NCI-H2227 treated with DMSO at 0.1 percent for 48 hours (cell line): ENCODE measurements around the gene RNF223.
A peak's percentile ranks its signal among the peaks of the same experiment; 100 is the strongest.

Source experiments
- DNase-seq: peaks from one replicate; lab custom pipeline; 2025; lab: John Stamatoyannopoulos, UW

RNF223 gene

DNA sequence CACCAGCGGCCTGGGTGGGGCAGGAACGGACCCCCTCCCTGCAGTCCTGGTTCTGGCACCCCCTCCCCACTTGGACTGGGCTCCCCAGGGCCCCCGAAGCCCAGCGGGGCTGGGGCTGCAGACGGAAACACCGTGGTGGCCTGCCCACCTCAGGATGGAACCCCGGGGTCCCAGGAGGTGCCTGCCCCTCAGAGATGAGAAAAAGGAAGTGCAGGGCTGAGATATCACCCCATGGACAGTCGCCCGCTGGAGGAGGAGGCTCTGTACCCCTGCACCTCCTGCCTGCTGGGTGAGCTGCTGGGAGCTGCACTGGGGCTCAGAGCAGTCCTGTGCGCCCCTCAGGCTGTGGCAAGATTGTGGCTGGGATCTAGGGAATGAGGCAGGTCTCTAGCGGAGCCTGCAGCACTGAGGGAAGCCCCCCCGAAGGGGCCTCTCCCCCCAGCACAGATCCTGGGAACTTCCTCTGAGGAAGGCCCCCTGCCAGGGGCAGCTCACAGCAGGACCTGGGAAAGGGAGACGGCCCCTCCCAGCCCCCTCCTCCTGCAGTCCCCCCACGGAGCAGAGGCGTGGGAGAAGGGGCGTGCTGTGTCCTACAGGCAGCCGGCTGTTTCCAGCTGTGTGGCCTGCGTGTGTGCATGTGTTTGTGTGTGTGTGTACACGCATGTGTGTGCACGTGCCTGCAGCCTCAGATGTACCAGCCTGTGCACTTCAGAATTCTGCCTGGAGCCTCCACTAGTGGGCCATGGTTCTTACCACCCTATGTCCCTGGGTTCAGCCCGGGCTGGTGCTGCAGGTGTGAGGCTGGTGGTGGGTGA is 47.3 kb downstream of the RNF223 start:
- no peak for DNase-seq

DNA sequence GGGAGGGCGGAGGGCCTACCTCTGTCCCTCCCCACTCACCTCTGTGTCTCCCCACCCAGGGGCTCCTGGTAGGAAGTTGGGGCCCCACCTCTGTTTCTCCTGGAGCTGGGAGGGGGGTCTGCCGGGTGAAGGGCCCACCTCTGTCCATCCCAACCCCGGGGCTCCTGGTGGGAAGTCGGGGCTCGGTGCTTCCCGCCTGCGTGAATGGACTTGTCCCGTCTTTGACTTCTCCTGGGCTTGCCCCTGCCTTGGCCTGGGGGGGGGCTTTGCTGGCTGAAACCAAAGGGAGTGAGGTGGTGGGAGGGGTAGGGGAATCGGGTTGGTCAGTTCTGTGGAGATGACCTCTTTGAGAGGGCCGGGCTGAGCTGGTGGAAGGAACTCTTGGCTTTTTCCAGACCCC is 48.4 kb downstream of the RNF223 start:
- no peak for DNase-seq

DNA sequence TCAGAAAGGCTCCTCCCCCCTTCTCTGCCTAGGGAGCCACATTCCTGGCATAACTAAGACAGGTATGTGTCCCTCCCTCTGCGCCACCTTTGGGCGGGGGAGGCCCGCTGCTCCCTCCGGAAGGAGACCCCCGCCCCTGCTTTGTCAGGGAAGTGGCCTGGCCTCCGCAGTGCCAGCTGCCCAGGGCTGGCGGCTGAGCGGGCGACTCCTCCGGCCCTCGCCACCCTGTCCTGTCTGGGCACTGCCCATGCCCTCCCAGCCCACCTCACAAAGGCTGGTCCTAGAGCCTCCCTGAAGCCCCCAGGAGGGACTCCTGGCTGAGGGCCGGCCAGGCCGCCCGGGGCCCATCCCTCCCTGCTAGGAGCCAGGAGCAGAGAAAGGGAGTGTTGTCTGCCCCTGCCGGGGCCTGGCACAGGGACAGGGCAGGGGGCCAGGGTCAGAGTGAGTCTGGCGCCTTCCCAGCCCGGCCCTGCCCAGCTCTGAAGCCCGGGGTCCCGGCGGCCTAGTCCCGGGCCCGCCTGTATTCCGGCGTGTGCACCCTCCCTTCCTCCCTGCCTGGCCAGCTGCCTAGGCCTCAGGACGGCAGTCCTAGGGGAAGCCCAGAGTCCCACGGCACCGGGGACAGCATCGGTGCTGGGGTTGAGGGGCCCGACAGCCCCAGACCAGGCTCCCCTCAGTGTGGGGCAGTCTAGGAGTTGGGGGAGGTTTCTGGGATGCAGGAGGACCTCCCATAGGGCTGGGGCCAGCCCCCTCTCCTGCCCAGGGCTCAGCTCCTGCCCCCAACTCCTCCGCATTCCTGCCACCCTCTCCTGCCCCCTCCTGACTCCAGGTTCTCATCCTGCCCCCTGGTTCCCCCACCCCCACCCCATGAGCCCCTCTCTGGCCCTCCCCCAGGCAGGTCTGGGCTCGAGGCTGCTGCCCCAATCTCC is 49.1 kb downstream of the RNF223 start:
- DNase-seq, result no peak

DNA sequence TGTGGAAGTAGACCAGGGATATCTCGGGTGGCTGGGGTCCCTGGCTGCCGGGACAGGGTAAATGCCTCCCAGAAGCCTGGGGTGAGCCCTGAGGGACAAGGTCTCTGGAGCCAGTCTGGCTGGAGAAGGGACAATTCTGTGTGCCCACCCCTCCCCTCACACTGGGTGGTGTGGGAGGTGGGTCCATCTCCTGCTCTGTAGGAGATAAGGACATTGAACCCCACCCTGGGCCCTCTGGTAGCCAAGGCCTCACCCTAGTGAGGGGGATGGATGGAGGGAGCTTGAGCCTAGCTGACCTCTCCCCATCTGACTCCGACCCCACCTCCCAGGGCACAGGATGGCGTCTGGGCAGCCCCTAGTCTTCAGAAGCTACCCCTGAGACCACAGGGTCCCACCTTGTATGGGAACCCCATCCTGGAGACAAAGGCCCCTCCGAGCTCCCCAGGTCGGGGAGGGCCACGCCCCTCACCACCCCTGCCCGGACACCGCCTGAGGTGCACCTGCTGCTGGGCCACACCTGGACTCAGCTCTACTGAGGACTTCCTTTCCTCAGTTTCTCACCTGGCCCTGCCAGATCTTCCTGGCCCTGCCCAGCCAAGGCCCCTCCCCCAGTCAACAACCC is 49.8 kb downstream of the RNF223 start:
- no peak for DNase-seq

DNA sequence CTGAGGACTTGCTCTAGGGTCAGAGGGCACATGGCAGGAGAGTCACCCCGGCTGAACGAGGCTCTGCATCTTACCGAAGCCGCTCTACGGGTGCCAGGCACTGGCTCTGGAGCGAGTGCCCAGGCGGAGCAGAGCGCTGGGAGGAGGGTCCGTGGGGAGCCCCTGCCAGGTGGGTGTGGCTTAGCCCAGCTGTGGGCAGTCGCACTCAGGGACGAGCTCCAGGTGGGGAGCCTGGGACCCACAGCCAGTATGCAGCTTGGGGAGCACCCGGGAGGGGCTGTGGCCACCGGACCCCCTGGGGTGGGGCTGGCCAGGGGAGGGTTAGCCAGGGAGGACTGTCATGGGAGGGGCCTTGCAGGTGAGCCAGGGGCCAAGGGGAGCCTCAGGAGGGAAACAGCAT is 50.4 kb downstream of the RNF223 start:
- no peak for DNase-seq

DNA sequence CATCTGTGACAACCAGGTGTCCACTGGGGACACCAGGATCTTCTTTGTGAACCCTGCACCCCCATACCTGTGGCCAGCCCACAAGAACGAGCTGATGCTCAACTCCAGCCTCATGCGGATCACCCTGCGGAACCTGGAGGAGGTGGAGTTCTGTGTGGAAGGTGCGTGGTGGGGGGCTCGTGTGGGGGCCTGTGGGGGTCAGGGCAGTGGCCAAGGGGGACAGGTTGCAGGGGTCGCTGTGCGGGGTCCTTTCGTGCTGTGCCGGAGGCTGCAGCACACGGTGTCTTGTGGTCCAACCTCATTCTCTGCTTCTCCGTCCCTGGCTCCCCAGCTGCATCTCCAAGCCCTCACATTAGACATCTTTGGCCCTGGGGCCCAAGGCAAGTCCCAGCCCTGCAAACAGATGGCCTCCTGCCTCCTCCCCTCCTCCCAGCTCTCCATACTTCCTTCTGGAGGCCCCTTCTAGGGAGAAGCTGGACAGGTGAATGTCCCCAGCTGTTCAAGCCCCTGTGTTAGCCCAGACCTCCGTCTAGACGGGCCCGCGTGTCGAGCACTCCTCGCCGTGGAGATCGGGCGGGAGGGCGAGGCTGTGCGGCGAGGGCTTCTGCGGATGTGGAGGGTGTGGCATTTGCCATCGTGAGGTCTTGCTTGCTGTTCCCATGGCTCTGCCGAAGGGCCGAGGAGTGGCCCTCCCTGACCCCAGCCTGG is 51.6 kb downstream of the RNF223 start:
- no peak for DNase-seq

DNA sequence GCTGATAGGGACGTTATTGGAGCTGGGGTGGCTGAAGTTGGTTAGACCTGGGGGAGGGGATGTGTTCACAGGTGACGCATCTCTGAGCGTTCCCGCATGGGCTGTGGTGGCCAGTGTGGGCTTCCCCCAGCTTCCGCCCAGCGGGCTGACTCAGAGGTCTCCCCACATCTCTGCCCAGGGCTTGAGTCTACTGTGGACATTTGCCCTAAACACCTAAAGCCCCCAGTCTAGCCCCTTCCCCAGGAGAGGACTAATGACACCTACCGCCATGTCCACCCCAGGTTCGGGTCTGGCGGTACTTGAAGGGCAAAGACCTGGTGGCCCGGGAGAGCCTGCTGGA is 52.2 kb downstream of the RNF223 start:
- DNase-seq, result no peak

DNA sequence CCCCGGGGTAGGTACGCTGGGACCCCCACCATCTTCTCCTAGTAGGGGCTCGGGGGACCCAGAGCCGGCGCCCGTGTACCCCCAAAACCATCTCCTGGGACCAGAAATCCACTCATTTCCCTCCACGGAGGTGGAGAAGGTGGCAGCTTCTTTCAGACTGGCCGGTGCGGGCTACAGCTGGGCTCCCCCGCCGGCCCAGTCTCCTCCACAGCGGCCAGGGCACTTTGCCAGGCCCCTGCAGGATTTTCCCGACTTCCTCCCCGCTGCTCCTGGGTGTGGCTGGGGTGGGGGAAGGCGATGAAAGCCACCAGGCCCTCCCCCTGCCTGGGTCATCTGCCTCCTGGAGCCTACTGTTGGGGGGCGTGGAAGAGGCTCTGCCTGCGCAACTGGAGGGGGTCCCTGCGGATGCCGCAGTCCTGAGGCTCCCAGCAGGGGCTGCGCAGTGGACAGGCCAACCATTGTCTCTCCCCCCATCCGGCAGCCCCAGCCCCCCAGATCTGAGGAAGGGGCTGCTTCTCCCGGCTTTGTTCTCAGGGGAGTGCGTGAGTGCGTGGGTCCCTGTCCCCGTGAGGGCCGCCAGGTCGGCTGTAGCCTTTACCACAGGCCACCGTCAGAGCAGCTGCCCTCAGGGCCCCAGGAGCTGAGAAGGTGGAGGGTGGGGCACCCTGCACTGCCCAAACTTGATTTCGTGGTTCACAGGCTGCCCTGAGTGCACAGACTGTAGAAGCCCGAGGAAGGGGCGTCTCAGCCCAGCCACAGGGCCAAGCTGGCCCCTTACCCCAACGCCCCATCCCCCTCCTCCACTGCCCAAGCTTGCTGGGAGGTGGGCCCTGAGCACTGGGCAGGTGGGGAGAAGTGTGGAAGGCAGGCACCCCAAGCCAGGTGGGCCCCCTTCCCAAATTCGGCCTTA is 52.8 kb downstream of the RNF223 start:
- DNase-seq, result peak; percentile 32
